ENCODE results near the gene PEX11B. TPM values are rescaled to one million over a fixed set of nuclear protein-coding genes. Genes with fewer than 3 reads are reported as not detected.

Gene PEX11B
- total and polyA plus RNA-seq, 2 experiments from 2014 or later: 7.4 to 9.1 TPM

DNA sequence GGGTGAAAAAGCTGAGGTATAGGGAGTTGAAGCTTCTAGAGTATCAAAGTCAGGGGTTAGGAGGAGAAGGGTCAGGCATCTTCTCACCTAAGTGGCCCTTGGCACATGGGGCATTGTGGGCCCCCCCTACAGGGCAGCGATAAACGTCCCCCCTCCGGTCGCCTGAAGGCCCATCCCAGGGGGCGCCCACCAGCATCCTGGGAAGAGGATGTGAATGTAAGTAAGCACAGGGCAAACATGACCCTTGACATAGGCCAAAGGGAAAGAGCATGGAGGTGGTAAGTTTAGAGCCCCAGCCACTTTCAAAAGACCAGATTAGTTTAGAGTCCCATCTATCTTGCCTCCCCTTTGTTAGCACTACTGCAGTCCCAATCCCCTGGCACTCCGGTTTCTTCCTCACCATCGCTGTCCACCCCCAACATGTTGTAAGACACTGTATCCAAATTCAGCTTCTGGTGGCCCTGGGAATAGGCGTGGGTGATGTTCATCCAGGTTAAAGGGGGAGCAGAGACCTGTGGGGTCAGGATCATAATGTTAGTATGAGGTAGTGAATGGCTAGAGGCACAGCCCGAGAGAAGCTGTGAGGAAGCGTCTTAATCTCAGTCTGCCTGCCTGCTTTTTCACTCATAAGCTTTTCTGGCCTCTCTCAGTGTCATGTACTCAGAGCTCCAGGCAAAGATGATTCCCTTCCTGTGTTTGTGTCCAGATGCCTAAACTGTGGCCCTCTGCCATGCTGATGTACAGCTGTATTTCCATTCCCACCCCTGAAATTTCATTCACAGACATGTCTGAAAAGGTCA is 11.4 kb downstream of the PEX11B start:
- no peaks in the 10 kb centered on the region for H3K36me3 Mint-ChIP-seq (ENCODE audit: low read depth)
- Histone ChIP-seq H3K4me3 (no peak overlapping the region), H3K4me2 (no peak overlapping the region), H3K9me2 (ENCODE audit: insufficient read depth) (no peaks in the 10 kb centered on the region), H2AFZ (peak overlapping the region; percentile 72; the same call in 1 of the 2 replicates), H3K79me2 (replicated peaks; ENCODE audit: insufficient read depth) (no peaks in the 10 kb centered on the region), H3K27me3 (ENCODE audit: insufficient read depth) (no peaks in the 10 kb centered on the region), H3K36me3 (ENCODE audit: insufficient read depth) (no peaks in the 10 kb centered on the region), H4K20me1 (replicated peaks; ENCODE audit: insufficient read depth) (no peaks in the 10 kb centered on the region), H3K4me1 (ENCODE audit: insufficient read depth) (no peaks in the 10 kb centered on the region), H3K27ac (ENCODE audit: low read depth) (no peak overlapping the region), H3F3A (replicated peaks; ENCODE audit: low read depth) (0 out of 2 replicates have a peak, but pooled peaks cover 4% of the 10 kb centered on the region)
- no peaks in the 10 kb centered on the region for H3K9me3 Mint-ChIP-seq
- peaks cover 5% of the 10 kb centered on the region for H3K27me3 Mint-ChIP-seq (ENCODE audit: insufficient read depth, low read depth, poor library complexity)
- DNase-seq (ENCODE audit: low spot score): no peak
- peaks cover 10% of the 10 kb centered on the region for H3K4me1 Mint-ChIP-seq
- peak; percentile 33; the same call in 2 of the 3 replicates for ATAC-seq
- H3K27ac Mint-ChIP-seq: no peak overlapping the region
- no peak overlapping the region for H3K4me3 Mint-ChIP-seq
- TF ChIP-seq EZH2phosphoT487 (IDR thresholded peaks at IDR 0.05; ENCODE audit: unreplicated experiment): no peak
- TF ChIP-seq, protein P1, sequence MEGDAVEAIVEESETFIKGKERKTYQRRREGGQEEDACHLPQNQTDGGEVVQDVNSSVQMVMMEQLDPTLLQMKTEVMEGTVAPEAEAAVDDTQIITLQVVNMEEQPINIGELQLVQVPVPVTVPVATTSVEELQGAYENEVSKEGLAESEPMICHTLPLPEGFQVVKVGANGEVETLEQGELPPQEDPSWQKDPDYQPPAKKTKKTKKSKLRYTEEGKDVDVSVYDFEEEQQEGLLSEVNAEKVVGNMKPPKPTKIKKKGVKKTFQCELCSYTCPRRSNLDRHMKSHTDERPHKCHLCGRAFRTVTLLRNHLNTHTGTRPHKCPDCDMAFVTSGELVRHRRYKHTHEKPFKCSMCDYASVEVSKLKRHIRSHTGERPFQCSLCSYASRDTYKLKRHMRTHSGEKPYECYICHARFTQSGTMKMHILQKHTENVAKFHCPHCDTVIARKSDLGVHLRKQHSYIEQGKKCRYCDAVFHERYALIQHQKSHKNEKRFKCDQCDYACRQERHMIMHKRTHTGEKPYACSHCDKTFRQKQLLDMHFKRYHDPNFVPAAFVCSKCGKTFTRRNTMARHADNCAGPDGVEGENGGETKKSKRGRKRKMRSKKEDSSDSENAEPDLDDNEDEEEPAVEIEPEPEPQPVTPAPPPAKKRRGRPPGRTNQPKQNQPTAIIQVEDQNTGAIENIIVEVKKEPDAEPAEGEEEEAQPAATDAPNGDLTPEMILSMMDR (conservative IDR thresholded peaks at IDR 0.05; ENCODE audit: low read depth in 2 of 2): peak in 1 of 2 experiments; percentile 34; a peak in 2 of 4 replicates

DNA sequence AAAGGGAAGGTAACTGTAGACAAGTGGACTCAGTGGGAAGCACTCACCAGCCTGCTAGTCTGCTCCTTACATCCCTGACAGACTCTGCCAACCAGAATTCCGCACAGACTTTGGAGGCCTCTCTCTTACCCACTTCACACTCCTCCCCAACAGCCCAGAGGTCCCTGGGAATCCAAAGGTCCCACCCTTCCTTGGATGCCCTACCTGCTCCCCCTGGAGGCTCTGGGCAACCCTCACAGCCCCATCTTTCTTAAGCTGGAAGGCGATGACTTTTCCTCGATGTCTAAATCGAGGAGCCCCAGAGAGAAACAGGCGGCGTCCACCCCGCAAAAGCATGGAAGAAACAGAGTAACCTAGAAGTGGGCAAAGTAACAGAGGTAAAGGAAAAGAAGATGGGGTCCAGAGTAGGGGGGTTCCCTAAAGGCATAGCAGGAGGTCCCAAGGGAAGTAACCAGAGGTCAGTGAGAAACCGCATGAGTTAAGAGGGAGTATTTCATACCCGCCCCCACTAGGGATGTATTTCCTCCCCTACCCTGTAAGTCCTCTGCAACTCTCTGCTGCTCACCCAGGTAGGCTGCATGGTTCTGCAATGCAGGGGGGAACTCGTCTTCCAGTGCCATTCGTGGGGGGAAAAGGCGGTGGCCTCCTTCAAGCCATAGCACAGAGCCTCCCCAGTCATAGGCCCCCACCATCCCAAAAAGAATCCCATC is 17.1 kb downstream of the PEX11B start:
- H3K79me2 ChIP-seq (replicated peaks; ENCODE audit: insufficient read depth): no peaks in the 10 kb centered on the region
- no peak overlapping the region for H3K27ac ChIP-seq (ENCODE audit: low read depth)
- Mint-ChIP-seq H3K36me3 (ENCODE audit: low read depth) (no peaks in the 10 kb centered on the region), H3K4me1 (no peaks in the 10 kb centered on the region; the same call in 2 of the 3 replicates), H3K4me3 (no peak overlapping the region), H3K9me3 (no peaks in the 10 kb centered on the region; the same call in 2 of the 3 replicates), H3K27ac (no peak overlapping the region), H3K27me3 (ENCODE audit: insufficient read depth, low read depth, poor library complexity) (peaks cover 9% of the 10 kb centered on the region)
- ATAC-seq (peak; percentile 89), DNase-seq (ENCODE audit: low spot score) (peak; percentile 72)
- H3K4me3 ChIP-seq: no peak overlapping the region
- H3K9me2 ChIP-seq (ENCODE audit: insufficient read depth): no peaks in the 10 kb centered on the region
- no peak overlapping the region for H3K4me2 ChIP-seq
- no peaks in the 10 kb centered on the region for H4K20me1 ChIP-seq (replicated peaks; ENCODE audit: insufficient read depth)
- TF ChIP-seq, protein P1 (conservative IDR thresholded peaks at IDR 0.05; ENCODE audit: low read depth in 2 of 2): peak; percentile 42 to 54
- TF ChIP-seq, protein P2, sequence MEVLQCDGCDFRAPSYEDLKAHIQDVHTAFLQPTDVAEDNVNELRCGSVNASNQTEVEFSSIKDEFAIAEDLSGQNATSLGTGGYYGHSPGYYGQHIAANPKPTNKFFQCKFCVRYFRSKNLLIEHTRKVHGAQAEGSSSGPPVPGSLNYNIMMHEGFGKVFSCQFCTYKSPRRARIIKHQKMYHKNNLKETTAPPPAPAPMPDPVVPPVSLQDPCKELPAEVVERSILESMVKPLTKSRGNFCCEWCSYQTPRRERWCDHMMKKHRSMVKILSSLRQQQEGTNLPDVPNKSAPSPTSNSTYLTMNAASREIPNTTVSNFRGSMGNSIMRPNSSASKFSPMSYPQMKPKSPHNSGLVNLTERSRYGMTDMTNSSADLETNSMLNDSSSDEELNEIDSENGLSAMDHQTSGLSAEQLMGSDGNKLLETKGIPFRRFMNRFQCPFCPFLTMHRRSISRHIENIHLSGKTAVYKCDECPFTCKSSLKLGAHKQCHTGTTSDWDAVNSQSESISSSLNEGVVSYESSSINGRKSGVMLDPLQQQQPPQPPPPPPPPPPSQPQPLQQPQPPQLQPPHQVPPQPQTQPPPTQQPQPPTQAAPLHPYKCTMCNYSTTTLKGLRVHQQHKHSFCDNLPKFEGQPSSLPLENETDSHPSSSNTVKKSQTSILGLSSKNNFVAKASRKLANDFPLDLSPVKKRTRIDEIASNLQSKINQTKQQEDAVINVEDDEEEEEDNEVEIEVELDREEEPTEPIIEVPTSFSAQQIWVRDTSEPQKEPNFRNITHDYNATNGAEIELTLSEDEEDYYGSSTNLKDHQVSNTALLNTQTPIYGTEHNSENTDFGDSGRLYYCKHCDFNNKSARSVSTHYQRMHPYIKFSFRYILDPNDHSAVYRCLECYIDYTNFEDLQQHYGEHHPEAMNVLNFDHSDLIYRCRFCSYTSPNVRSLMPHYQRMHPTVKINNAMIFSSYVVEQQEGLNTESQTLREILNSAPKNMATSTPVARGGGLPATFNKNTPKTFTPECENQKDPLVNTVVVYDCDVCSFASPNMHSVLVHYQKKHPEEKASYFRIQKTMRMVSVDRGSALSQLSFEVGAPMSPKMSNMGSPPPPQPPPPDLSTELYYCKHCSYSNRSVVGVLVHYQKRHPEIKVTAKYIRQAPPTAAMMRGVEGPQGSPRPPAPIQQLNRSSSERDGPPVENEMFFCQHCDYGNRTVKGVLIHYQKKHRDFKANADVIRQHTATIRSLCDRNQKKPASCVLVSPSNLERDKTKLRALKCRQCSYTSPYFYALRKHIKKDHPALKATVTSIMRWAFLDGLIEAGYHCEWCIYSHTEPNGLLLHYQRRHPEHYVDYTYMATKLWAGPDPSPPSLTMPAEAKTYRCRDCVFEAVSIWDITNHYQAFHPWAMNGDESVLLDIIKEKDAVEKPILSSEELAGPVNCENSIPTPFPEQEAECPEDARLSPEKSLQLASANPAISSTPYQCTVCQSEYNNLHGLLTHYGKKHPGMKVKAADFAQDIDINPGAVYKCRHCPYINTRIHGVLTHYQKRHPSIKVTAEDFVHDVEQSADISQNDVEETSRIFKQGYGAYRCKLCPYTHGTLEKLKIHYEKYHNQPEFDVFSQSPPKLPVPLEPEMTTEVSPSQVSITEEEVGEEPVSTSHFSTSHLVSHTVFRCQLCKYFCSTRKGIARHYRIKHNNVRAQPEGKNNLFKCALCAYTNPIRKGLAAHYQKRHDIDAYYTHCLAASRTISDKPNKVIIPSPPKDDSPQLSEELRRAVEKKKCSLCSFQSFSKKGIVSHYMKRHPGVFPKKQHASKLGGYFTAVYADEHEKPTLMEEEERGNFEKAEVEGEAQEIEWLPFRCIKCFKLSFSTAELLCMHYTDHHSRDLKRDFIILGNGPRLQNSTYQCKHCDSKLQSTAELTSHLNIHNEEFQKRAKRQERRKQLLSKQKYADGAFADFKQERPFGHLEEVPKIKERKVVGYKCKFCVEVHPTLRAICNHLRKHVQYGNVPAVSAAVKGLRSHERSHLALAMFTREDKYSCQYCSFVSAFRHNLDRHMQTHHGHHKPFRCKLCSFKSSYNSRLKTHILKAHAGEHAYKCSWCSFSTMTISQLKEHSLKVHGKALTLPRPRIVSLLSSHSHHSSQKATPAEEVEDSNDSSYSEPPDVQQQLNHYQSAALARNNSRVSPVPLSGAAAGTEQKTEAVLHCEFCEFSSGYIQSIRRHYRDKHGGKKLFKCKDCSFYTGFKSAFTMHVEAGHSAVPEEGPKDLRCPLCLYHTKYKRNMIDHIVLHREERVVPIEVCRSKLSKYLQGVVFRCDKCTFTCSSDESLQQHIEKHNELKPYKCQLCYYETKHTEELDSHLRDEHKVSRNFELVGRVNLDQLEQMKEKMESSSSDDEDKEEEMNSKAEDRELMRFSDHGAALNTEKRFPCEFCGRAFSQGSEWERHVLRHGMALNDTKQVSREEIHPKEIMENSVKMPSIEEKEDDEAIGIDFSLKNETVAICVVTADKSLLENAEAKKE (CRISPR knock-in tag; IDR thresholded peaks at IDR 0.05): no peak
- peak overlapping the region; percentile 85; the same call in 1 of the 2 replicates for H2AFZ ChIP-seq
- no peaks in the 10 kb centered on the region for H3F3A ChIP-seq (replicated peaks; ENCODE audit: low read depth)
- no peaks in the 10 kb centered on the region for H3K36me3 ChIP-seq (ENCODE audit: insufficient read depth)
- no peaks in the 10 kb centered on the region for H3K27me3 ChIP-seq (ENCODE audit: insufficient read depth)
- no peaks in the 10 kb centered on the region for H3K4me1 ChIP-seq (ENCODE audit: insufficient read depth)
